HG02763 (cell line): Measurements from ENCODE around the gene NUP37.
A peak's percentile ranks its signal among the peaks of the same experiment; 100 is the strongest.
"Not testable (repeated sequence)": the region's sequence is repeated elsewhere in the genome, so short reads cannot be mapped to it uniquely, and the experiment has no call there.

Experiments used
- ATAC-seq: cut with Tn5 transposase; IDR thresholded peaks from one replicate; pipeline ENCODE4 v1.9.1; 2021; ENCODE audit warnings: mild to moderate bottlenecking, moderate library complexity; ENCODE audit not compliant: unreplicated experiment

Gene NUP37

DNA sequence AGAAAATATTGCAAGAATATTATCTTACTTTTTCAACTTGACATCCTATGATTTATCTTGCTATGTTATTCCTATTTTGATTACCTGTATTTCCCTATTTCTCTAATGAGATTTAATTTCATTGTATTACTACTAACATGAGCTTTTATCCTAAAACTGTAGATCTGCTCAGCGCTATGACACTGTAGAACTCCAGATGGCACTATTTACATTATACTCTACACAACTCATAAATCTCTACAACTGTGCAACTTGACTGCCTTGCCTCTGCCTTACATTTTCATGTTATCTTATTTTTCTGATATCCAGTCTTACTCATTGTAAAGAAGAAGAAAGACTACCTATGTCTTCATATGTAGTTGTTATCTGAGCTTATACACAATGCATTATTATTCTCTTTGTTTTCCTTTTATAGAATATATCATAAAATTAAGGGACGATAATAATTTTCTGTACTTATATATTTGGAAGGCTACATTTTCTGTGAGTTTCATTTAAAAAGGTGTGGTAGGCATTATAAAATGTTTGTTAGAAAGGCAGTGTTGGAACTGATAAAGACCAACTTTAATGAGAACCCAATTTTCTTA is 24.1 kb downstream of the NUP37 start:
- ATAC-seq = no peak

DNA sequence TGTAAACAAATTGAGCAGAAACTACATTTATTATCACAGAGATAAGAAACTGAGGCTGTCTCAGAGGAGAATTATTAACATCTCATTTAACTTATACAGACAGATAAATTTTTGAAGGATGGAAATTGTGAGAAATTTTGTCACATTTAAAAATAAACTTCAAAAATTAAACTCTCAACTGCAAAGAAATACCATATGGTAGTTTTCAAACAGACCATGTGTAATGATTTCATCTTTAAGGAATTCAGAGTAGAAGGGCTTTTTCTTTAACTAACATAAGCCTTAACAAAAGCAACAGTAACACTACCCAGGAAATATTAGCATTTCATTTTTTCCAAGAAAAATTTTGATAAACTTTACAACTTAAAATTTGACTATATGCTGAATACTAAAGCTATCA is 26.6 kb downstream of the NUP37 start:
- ATAC-seq = no peak

DNA sequence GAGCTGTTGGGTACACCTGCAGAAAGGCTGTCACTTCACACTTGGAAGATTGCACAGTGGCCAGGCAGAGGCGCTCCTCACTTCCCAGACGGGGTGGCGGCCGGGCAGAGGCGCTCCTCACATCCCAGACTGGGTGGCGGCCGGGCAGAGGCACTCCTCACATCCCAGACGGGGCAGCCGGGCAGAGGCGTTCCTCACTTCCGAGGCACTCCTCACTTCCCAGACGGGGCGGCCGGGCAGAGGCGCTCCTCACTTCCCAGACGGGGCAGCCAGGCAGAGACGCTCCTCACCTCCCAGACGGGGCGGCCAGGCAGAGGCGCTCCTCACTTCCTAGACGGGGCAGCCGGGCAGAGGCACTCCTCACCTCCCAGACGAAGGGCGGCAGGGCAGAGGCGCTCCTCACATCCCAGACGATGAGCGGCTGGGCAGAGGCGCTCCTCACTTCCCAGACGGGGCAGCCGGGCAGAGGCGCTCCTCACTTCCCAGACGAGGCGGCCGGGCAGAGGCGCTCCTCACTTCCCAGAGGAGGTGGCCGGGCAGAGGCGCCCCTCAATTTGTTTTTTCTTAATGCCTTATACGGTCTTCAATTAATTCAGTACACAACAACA is 30.6 kb downstream of the NUP37 start:
- not testable (repeated sequence) for ATAC-seq

DNA sequence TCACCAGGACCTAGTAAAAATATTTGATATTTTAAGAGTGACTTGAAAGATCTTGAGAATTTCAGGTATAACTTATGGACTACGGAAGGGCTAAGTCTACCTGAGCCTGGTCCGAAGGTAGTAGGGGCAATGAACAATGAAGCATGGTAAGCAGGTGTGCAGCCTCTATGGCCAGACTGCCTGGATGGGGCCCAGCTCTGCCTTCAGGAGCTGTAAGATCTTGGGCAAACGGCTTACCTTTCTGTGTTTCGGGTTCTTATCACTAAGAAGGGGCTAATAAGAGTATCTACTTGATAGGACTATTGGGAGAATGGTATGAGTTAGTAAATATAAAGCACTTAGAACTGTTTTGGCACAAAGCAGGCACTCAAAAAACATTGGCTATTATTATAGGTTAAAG is 39.1 kb downstream of the NUP37 start:
- ATAC-seq = no peak

DNA sequence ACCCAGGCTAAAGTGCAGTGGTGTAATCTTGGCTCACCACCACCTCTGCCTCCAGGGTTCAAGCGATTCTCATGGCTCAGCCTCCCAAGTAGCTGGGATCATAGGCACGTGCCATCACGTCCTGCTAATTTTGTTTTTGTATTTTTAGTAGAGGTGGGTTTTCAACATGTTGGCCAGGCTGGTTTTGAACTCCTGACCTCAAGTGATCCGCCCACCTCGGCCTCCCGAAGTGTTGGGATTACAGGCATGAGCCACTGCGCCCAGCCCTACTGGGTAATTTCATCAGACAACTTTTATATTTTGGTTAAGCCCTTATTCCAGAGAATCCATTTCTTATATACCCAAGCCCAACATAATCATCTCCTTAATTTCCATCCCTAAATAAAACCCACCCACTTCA is 47.8 kb downstream of the NUP37 start:
- not testable (repeated sequence) for ATAC-seq

GRCh38 chr12:102069707-102070106 is 50.2 kb downstream of the NUP37 start:
- no peak for ATAC-seq

GRCh38 chr12:102067574-102068258 is 52.2 kb downstream of the NUP37 start:
- ATAC-seq = no peak

DNA sequence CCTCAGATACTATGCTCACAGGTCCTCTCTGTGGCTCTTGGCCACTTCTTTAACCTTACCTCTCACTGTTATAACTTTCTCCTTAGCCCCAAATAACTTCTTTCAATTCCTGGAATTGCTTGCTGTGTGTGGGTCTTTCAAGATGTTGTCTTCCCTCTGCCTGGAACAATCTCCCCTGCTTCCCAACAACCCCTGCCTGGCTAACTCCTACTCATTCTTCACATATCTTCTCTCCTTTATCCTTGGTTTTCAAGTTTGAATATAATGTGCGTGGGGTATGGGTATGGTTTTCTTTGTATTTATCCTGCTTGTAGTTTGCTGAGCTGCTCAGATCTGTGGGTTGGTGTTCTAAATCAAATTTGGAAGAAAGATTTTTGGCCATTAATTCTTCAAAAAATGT is 55.4 kb downstream of the NUP37 start:
- no peak for ATAC-seq

GRCh38 chr12:102063069-102063468 is 56.8 kb downstream of the NUP37 start:
- no peak for ATAC-seq

- ATAC-seq = no peak
These were observed 57.5 kb downstream of the NUP37 start for GRCh38 chr12:102062419-102062806.

- peak; percentile 95 for ATAC-seq
These were observed 58.1 kb downstream of the NUP37 start, which contains the start of gene WASHC3 for GRCh38 chr12:102061560-102062418. WASHC3 (minus strand) TSS chr12:102061991; CDS start chr12:102061962, 29 bp downstream.

DNA sequence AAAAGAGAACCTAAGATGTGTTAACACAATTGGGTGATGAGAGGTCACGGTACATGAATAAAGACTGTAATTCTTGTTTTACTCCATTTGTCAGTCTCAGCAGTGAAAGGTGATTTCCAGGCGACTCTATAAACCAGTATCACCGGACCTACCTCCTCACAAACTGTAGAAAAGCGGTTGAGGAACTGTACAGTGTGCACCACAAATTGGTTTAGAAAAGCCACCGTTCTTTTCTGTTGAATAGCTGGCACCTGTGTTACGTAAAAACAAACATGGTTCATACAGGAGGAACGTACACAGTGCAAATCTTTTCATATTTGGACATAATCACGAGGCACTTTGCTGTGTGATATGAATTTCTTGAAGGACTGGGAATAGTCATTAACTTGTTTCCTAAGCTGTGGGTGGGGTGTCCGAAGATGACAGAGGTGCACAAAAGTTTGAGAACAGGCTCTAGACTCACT is 58.8 kb downstream of the NUP37 start:
- ATAC-seq = peak; percentile 30

GRCh38 chr12:102059343-102059742 is 60.6 kb downstream of the NUP37 start:
- ATAC-seq = no peak

DNA sequence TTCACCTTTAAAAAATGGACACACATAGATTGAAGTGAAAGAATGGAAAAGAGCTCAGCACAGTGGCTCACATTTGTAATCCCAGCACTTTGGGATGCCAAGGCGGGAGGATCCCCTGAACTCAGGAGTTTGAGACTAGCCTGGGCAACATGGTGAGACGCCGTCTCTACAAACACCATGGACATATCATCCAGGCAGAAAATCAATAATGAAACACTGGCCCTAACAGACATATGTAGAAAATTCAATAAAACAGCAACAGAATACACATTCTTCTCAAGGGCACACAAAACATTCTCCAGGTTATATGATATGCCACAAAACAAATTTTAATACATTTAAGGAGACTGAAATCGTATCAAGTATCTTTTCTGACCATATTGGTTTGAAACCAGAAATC is 65.6 kb downstream of the NUP37 start:
- ATAC-seq = no peak

DNA sequence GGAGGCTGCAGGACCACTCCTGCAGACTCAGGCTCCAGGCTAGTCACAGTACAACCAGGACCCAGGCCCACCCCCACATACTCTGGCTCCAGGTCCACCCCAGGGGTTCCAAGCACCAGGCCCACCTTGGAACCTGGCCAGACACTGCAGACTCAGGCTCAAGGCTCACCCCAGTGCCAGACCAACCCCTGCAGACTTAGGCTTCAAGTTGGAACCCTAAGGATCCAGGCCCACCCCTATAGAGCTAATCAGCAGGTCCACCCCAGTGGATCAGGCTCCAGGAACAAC is 66.9 kb downstream of the NUP37 start:
- no peak for ATAC-seq

- ATAC-seq = no peak
These were observed 67.5 kb downstream of the NUP37 start for GRCh38 chr12:102052192-102053061.

DNA sequence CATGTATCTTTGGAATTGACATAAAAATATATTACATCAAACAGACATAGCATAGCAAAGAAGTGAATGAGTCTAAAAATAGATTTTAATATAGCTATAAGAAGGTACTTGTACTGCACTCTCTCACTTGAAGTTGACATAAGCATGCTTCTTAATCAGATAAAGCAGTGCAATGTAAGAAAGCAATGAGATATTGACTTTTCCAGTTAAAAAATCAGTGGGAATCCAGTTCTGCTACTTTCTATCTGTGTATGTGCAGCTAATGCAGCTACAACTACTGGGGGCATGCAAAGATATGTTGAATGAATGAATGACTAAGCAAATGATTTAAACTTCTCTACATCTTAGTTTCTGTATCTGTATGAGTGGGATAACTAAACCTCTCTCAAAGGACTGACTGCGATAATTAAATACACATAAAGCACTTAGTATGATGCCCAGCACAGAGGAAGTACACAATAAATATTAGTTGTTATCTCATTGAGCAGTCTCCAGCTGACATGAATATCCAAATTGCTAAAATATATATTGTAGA is 68.4 kb downstream of the NUP37 start:
- ATAC-seq = no peak

- no peak for ATAC-seq
These were observed 69.1 kb downstream of the NUP37 start for GRCh38 chr12:102050660-102051430.

- ATAC-seq = peak; percentile 90
These were observed 76.0 kb downstream of the NUP37 start for GRCh38 chr12:102043928-102044327.
